H1 (cell line): ENCODE data around the gene LGALS4. TPM values are rescaled to one million over a fixed set of nuclear protein-coding genes. Genes with fewer than 3 reads are reported as not detected.

Experiments used
- ASH2L ChIP-seq: fragments of 200-600, 300-600 bp; sonication (generic); IDR thresholded peaks from one replicate; pipeline ENCODE4 v1.7.1; 2017; ENCODE audit warnings: low read length
- HDAC2 ChIP-seq, 2 experiments: fragments of 300-600 bp in 1 of 2; sonication (generic) in 1 of 2; IDR thresholded peaks; 2 replicates each; pipeline ENCODE4 v1.6.1; 2011 to 2012; ENCODE audit warnings: low read depth in 2 of 2, low read length in 2 of 2, mild to moderate bottlenecking in 2 of 2, moderate library complexity in 2 of 2, borderline replicate concordance in 1 of 2, inconsistent platforms in 1 of 2
- KDM1A ChIP-seq: fragments of 200-600, 300-600 bp; sonication (generic); IDR thresholded peaks from 2 replicates; pipeline ENCODE4 v1.7.1; 2016; ENCODE audit warnings: mild to moderate bottlenecking, low read length, borderline replicate concordance
- RNF2 ChIP-seq: fragments of 200-900, 300-1000 bp; sonication (generic); IDR thresholded peaks from 2 replicates; pipeline ENCODE4 v1.7.1; 2016; ENCODE audit warnings: borderline replicate concordance, low read depth, mild to moderate bottlenecking, antibody characterized with exemption, low read length; ENCODE audit not compliant: poor library complexity, severe bottlenecking; ENCODE audit errors: missing control alignments
- SIN3A ChIP-seq, 2 experiments: IDR thresholded peaks in 1 of 2; conservative IDR thresholded peaks in 1 of 2; 2 replicates each; pipeline ENCODE4 v1.6.1; 2011 to 2012; ENCODE audit warnings: low read length in 2 of 2, improper control_type of control experiment in 1 of 2, low read depth in 1 of 2, mild to moderate bottlenecking in 1 of 2
- polyA plus RNA-seq, 7 experiments: library from polyadenylated mRNA; depleted of rRNA in 3 of 7; stranded (reverse) in 5 of 7; unstranded in 2 of 7; fragments of >200 nt in 5 of 7; fragments of 200-250 nt in 2 of 7; gene quantifications; 1 replicate in 5 of 7; 2 replicates in 1 of 7; 4 replicates in 1 of 7; pipeline versions ENCODE4 v1.2.1 to v1.2.3, GENCODE V29; 2011 to 2013; ENCODE audit warnings: missing spikeins in 2 of 7, mixed read lengths in 2 of 7
- total RNA-seq: library from RNA; stranded (reverse); fragmentation: NEBNext Ultra II Directional; extraction: Animal tissue kit (Norgen Biotek cat#: 25700); gene quantifications from 2 replicates; pipeline ENCODE4 v1.2.1, GENCODE V29; 2021
- TF ChIP-seq, protein P1 (sequence below): IDR thresholded peaks from 2 replicates; pipeline ENCODE4 v1.6.1; 2011; ENCODE audit warnings: low read depth, mild to moderate bottlenecking, low read length; ENCODE audit not compliant: insufficient read depth

LGALS4 gene
- total and polyA plus RNA-seq, 2 of the 8 experiments (the other 6 are each of a cell fraction or from before 2014, with no cell fraction given), result 0.32 to 0.37 TPM

DNA sequence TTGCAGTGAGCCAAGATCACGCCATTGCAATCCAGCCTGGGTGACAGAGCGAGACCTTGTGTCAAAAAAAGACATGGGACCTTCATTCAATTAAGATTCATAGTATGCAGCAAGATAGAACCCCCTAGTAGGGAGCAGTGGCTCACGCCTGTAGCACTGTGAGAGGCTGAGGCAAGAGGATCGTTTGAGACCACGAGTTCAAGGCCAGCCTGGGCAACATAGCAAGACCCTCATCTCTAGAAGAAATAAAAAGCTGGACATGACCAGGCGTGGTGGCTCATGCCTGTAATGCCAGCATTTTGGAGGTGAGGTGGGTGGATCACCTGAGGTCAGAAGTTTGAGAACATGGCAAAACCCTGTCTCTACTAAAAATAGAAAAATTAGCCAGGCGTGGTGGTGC is 32.3 kb downstream of the LGALS4 start (continued):
- TF ChIP-seq, protein P1, sequence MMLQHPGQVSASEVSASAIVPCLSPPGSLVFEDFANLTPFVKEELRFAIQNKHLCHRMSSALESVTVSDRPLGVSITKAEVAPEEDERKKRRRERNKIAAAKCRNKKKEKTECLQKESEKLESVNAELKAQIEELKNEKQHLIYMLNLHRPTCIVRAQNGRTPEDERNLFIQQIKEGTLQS, result no peak
- TF ChIP-seq HDAC2 (IDR thresholded peaks at IDR 0.05; ENCODE audit: borderline replicate concordance in 1 of 2, low read depth in 2 of 2, low read length in 2 of 2) (no peak), KDM1A (no peak), ASH2L (no peak), RNF2 (no peak), SIN3A (conservative IDR thresholded peaks at IDR 0.05 in 1 of 2, IDR thresholded peaks at IDR 0.05 in 1 of 2; ENCODE audit: low read depth in 1 of 2, low read length in 2 of 2) (no peak)
